ENCODE measurements around the gene KLHL29. TPM values are rescaled to one million over a fixed set of nuclear protein-coding genes. Genes with fewer than 3 reads are reported as not detected.

KLHL29 gene
- total RNA-seq, 2 donors from 2014 or later: 2.0 to 4.2 TPM

GRCh38 chr2:23605236-23605635 lies 220.3 kb downstream of the KLHL29 start:
- no peak for TF ChIP-seq CTCF (IDR thresholded peaks at IDR 0.05)
- Histone ChIP-seq H3K9me3 (peaks cover 6 to 9% of the 10 kb centered on the region in 2 donors), H3K36me3 (no peaks in the 10 kb centered on the region), H3K27ac (no peak overlapping the region), H3K27me3 (no peaks in the 10 kb centered on the region), H3K4me1 (no peaks in the 10 kb centered on the region), H3K4me3 (no peak overlapping the region)
- no peak for DNase-seq (ENCODE audit: low spot score)

GRCh38 chr2:23606196-23606595 lies 221.2 kb downstream of the KLHL29 start:
- no peak for TF ChIP-seq CTCF (IDR thresholded peaks at IDR 0.05)
- Histone ChIP-seq H3K27me3 (no peaks in the 10 kb centered on the region), H3K4me1 (no peaks in the 10 kb centered on the region), H3K36me3 (no peaks in the 10 kb centered on the region), H3K27ac (no peak overlapping the region), H3K4me3 (no peak overlapping the region), H3K9me3 (peaks cover 6 to 11% of the 10 kb centered on the region in 2 donors)
- DNase-seq (ENCODE audit: low spot score): no peak

GRCh38 chr2:23606968-23607367 lies 222.0 kb downstream of the KLHL29 start:
- Histone ChIP-seq H3K4me1 (no peaks in the 10 kb centered on the region), H3K27ac (no peak overlapping the region), H3K9me3 (peaks cover 6 to 19% of the 10 kb centered on the region in 2 donors), H3K4me3 (no peak overlapping the region), H3K27me3 (no peaks in the 10 kb centered on the region), H3K36me3 (no peaks in the 10 kb centered on the region)
- DNase-seq (ENCODE audit: low spot score): no peak
- TF ChIP-seq CTCF (IDR thresholded peaks at IDR 0.05): no peak

GRCh38 chr2:23607925-23608324 lies 222.9 kb downstream of the KLHL29 start:
- Histone ChIP-seq H3K27ac (no peak overlapping the region), H3K4me3 (no peak overlapping the region), H3K4me1 (no peaks in the 10 kb centered on the region), H3K9me3 (peaks cover 6 to 24% of the 10 kb centered on the region in 2 donors), H3K27me3 (no peaks in the 10 kb centered on the region), H3K36me3 (no peaks in the 10 kb centered on the region)
- DNase-seq (ENCODE audit: low spot score): no peak
- no peak for TF ChIP-seq CTCF (IDR thresholded peaks at IDR 0.05)

GRCh38 chr2:23609254-23609653 lies 224.3 kb downstream of the KLHL29 start:
- no peaks in the 10 kb centered on the region for H3K36me3 ChIP-seq
- H3K27me3 ChIP-seq: no peaks in the 10 kb centered on the region
- TF ChIP-seq CTCF (IDR thresholded peaks at IDR 0.05): no peak
- H3K4me3 ChIP-seq: no peak overlapping the region
- H3K9me3 ChIP-seq: peaks cover 6 to 24% of the 10 kb centered on the region in 2 donors
- no peak overlapping the region for H3K27ac ChIP-seq
- H3K4me1 ChIP-seq: no peaks in the 10 kb centered on the region
- no peak for DNase-seq (ENCODE audit: low spot score)

- no peak for TF ChIP-seq CTCF (IDR thresholded peaks at IDR 0.05)
- no peak for DNase-seq (ENCODE audit: low spot score)
- Histone ChIP-seq H3K4me1 (peaks cover 0 to 4% of the 10 kb centered on the region in 2 donors), H3K4me3 (no peak overlapping the region), H3K36me3 (no peaks in the 10 kb centered on the region), H3K27me3 (no peaks in the 10 kb centered on the region), H3K9me3 (peaks cover under 1 to 18% of the 10 kb centered on the region in 2 donors), H3K27ac (no peak overlapping the region)
These were observed 226.9 kb downstream of the KLHL29 start for GRCh38 chr2:23611839-23612238.
